ENCODE measurements around the gene RBFOX2.
"Not testable (repeated sequence)": the region's sequence is repeated elsewhere in the genome, so short reads cannot be mapped to it uniquely, and the experiment has no call there.

The RBFOX2 gene, protein sequence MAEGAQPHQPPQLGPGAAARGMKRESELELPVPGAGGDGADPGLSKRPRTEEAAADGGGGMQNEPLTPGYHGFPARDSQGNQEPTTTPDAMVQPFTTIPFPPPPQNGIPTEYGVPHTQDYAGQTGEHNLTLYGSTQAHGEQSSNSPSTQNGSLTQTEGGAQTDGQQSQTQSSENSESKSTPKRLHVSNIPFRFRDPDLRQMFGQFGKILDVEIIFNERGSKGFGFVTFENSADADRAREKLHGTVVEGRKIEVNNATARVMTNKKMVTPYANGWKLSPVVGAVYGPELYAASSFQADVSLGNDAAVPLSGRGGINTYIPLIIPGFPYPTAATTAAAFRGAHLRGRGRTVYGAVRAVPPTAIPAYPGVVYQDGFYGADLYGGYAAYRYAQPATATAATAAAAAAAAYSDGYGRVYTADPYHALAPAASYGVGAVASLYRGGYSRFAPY

DNA sequence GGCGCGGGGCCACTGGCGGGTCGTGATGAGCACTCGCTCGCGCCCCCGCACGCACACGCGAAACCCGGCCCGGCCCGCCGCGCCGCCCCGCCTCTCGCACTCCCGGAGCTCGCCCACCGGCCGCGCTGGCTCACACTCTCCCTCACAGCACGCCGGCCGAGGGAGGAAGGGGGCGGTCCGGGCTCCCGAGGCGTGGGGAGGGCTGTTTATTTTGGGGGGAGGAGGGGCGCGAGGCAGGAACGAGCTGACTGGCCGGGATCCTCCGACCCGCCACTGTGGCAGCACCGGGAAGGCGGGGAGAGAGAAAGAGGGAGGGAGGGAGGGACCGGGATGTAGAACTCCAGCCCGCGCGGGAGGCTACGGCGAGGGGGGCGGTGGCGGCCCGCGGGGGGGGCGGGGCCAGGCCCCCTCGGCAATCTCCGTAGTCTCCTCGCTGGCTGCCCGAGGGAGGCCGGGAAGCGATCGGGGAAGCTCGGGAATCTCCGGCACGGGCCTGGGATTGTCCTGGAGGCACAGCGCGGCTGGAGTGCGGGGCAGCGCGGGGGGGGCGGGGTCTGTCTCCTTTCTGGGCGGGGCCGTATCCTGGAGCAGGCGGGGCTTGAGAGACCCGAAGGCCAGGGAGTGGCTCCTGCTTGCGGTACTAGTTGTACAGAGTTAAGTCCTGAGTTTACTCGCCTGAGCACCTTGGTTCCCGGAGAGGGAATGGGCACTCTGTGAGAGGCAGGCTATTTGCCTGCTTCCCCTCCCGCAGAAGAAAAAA lies at the start of gene RBFOX2:
Gene RBFOX2, minus strand, starts transcription at position 179 of the 760 bp plus-strand sequence. CDS start 399 bp downstream, outside the sequence.
- peak; percentile 73 for DNase-seq

DNA sequence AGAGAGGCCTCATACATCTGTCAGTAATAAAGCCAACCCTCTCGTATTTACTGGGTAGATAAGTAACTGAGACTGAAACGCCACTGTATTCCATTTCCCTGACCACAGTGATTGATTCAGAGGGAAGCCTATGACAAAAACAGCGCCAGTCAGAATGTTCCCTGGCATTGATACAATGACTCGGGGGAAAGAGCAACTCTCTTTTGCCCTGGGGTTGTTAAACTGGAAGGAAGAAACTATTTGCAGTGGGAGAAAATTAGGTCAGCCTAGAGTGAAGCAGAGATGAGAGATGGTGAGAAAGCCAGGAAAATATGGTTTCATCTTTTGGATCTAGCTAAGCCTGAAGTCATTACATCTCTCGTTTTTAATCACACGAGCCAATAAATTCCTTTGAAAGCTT lies 48.6 kb upstream of the RBFOX2 start:
- DNase-seq = no peak

DNA sequence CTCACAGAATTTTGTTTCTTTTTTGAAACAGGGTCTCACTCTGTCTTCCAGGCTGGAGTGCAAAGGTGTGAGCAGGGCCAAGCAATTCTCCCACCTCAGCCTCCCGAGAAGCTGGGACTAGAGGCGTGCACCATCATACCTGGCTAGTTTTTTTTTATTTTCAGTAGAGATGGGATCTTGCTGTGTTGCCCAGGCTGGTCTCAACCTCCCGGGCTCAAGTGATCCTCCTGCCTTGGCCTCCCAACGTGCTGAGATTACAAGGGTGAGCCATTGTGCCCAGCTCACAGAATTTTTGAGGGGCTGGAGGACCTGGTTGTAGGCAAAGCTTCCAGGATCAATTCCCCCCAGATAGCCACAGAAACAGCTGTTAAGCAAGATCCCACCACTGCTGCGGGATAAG lies 47.1 kb upstream of the RBFOX2 start:
- no peak for DNase-seq

DNA sequence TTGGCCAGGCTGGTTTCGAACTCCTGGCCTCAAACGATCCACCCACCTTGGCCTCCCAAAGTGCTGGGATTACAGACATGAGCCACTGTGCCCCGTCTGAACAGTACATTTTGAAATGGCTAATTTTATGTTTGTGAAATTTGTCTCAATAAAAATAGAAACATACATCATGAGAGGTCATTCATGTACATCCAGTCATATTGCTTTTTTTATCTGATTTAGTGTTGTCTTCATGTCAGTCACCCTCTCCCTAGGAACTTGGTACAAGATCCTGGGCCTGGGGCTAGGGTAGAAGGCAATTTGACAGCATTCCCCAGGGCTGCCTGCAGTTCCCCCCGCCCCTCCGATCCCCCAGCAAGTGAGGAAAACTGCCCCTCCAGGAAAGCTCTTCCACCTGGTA lies 46.6 kb upstream of the RBFOX2 start:
- no peak for DNase-seq

DNA sequence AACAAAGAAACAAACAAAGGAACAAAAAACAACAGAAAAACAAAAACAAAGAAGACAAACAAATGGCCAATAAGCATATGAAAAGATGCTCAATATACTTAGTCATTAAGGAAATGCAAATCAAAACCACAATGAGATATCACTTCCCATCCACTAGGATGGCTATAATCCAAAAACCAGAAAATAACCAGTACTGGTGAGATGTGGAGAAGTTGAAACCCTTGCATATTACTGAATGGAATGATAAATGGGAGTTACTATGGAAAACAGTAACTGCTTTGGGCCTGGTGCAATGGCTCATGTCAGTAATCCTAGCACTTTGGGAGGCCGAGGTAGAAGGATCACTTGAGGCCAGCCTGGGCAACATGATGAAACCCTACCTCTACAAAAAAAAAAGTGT lies 44.9 kb upstream of the RBFOX2 start:
- no peak for DNase-seq

DNA sequence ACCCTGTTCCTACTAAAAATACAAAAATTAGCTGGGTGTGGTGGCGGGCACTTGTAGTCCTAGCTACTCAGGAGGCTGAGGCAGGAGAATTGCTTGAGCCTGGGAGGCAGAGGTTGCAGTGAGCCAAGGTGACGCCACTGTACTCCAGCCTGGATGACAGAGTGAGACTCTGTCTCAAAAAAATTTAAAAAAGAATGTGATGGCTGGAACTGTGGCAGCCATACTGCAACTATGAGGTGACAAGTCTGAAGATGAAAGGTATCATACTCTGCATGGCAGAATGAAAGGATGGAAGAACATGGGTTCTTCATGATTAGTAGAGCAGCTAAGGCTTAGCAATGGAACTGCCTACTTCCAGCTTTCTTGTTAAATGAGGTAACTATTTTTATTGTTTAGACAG lies 42.0 kb upstream of the RBFOX2 start:
- DNase-seq = not testable (repeated sequence)

DNA sequence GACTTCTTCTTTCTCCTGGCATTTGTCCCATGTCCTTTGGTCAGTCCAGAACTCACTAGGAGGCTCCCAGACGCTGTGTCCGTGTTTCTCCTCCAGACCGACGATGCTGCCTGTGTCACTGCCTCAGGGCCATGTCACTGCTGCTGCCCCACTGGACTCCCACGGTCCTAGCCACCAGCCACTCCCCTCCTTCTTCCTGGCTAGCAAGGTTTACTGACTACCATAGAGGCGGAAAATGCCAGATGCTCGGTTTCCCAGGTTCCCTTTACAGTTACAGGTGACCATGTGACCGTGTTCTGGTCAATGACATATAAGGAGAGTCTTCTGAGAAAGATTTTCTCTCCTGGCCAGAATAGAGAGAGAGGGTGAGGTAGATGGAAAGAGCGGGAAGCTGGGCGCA lies 40.7 kb upstream of the RBFOX2 start:
- no peak for DNase-seq

DNA sequence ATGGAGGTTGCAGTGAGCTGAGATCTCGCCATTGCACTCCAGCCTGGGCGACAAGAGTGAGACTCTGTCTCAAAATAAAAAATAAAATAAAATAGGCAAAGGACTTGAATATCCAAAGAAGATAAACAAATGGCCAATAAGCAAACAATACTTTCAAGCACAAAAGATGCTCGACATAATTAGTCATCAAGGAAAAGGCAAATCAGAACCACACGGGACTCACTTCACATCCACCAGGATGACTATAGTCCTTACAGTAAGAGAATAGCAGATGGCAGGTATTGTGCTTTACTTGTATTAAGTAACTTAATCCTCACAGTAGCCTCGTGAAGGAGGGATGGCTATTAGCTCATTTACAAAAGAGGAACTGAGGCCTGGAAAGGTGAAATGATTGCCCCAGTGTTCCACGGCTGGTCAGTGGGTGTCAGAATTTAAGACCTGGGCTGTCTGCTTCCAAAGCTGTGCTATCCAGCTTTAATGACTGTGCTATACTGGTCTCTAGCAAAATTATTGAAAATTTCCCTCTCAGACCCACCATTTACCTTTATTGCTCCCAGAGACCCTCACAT lies 40.2 kb upstream of the RBFOX2 start:
- peak; percentile 11 for DNase-seq

DNA sequence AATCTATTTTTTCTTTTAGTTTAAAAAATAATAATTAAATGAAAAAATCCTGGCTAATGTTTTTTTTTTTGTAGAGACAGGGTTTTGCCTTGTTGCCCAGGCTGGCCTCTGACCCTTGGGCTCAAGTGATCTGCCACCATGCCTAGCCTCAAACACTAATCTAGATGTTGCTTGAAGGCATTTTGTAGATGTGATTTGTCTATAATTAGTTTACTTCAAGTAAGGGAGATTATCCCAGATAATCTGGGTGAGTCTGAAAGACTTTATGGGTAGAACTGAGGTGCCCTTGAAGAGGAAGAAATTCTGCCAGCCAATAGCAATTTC lies 38.6 kb upstream of the RBFOX2 start:
- no peak for DNase-seq

DNA sequence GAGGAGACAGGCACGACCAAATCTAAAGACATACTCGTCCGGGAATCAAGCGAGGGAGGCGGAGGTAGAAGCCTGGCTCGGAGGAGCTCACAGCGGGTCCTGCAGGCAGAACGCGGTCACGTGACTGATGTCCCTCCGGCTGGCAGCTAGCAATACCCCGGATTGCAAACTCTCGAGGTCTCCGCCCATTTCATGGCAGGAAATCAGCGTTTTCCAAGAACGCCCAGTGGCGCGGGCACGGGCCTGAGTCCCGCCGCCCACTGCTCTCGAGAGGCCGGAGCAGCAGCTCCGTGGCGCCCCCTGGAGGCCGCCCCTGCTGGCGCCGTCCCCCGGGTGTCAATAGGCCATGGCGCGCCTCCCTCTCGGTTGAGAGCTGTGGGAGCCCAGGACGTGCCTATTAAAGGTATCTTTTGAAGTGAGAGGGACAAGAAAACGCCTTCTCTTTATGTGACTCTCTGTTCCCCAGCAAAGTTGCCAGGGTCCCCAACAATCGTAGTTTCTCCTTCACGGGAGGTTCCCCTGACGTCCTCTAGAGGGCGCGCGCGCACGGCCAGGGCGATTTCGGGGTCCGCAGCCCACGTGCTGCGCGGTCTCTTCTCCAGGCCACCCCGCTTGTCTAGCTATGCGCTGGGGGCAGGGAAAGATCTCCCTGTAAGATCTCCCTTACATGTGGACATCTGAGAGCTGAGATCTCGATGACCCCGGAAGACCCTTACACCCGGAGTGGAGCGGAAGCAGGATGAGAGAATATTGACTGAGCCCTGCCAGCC lies 37.3 kb upstream of the RBFOX2 start:
- DNase-seq = peak; percentile 70

DNA sequence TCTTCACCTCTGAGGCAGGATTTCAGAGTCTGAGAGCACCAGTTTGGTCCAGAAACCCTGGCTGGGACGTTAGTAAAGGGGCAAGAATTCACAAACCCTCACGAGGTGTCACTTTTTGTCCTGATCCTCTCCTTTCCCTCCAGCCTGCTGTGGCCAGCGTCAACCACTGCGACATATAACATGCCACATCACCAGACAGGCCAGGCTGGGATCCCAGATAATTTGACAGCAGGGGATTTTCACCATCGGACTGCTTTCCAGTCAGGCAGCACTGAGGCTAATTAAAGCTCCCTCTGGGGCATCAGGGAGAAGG lies 36.8 kb upstream of the RBFOX2 start:
- DNase-seq = no peak

DNA sequence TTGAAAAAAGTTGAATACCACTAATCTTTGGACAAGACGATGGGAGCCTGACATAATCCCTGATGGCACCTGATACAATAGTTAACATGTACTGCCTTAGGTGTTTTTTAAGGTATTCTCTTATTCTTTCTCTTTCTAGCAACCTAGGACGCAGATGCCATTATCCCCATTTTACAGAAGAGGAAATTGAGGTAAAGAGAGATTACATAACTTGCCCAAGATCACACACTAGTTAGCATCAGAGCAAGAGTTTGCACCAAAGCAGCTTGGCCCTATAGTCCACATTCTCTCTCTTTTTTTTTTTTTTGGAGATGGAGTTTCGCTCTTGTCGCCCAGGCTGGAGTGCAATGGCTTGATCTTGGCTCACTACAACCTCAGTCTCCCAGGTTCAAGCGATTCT lies 35.7 kb upstream of the RBFOX2 start:
- DNase-seq = no peak

DNA sequence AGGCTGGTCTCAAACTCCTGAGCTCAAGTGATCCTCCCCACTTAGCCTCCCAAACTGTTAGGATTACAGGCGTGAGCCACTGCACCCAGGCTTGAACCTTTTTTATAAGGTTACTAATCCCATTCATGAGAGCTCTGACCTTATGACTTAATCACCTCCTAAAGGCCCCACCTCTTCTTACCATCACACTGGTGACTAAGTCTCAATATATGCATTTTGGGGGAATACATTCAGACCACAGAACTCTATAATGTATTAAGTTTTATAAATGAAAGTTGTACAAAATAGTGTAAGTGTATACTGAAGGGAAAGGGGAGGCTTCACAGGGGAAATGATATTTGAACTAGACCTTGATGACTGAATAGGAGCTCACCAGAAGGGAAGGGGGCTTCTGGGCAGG lies 28.4 kb upstream of the RBFOX2 start:
- DNase-seq = no peak

DNA sequence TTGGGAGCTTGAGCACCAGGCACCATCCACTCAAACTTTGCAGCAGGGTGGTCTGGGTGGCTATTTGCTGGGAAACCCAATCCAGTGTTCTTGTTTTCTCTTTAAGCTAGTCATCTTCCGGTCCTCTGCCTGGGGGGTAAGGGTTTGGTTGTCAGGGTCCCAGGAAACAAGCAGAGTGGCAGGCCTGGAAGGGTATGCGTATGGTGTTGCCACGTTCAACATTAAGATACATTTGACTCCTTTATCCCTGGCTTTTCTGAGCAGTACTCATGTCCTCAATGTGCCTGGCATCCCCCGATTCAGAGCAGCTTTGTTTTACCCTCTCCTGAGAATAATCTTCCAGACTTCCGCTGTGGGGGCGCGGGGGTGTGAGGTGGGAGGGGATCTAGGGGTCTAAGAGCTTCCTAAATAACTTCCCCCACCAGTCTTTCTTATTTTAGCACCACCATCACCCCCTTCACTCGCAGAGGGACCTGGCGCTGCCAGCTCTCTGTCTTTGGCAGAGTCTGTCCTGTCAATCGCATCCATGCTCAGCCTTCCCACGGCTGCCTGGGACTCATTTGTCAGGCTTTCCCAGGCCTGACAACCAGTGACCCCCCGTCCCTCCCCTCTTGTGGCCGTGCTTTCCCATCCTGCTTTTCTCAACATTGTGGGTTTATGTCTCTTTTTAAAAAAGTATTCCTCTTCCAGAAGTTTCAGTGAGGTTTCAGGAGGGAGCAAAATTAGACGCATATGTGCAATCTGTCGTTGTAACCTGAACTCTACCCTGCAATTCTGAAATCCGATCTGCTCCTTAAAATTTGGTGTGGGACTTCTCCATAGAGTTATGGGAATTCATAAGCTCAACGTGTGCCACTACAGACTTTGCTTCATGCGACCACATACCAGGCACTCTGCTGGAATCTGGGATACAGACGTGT lies 27.0 kb upstream of the RBFOX2 start:
- DNase-seq = no peak

DNA sequence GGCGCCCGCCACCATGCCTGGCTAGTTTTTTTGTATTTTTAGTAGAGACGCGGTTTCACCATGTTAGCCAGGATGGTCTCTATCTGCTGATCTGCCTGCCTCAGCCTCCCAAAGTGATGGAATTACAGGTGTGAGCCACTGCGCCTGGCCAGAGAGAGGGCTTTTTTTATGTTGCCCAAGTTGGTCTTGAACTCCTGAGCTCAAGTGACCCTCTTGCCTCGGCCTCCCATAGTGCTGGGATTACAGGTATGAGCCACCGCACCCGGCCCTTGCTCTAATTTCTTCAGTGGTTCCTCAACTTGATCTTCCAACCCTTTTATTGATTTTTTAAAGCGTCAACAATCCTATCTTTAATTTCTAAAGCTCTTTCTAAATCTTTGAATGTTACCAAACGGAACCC lies 25.8 kb upstream of the RBFOX2 start:
- not testable (repeated sequence) for DNase-seq

DNA sequence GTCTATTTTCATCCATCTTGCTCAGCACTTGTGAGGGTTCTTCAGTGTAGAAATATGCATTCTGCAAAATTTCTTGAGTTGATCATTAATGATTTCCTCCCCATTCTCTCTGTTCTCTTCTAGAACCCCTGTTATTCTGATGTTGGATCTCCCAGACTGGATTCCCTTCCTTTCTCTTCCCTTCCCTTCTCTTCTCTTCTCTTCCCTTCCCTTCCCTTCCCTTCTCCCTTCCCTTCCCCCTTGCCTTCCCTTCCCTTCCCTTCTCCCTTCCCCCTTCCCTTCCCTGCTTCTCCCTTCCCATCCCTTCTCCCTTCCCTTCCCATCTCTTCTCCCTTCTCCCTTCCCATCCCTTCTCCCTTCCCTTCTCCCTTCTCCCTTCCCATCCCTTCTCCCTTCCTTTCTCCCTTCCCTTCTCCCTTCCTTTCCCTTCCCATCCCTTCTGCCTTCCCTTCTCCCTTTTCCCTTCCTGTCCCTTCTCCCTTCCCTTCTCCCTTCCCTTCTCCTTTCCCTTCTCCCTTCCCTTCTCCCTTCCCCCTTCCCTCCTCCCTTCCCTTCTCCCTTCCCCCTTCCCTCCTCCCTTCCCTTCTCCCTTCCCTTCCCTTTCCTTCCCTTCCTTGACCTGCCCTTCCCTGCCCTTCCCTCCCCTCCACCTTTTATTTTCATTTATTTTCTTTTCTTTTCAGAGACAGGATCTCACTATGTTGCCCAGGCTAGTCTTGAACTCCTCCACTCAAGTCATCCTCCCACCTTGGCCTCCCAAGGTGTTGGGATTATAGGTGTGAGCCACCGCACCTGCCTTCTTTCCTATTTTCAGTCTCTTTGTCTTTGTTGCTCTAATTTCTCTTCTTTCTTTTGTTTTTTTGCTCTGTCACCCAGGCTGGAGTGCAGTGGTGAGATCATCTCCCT lies 24.9 kb upstream of the RBFOX2 start:
- DNase-seq = no peak

DNA sequence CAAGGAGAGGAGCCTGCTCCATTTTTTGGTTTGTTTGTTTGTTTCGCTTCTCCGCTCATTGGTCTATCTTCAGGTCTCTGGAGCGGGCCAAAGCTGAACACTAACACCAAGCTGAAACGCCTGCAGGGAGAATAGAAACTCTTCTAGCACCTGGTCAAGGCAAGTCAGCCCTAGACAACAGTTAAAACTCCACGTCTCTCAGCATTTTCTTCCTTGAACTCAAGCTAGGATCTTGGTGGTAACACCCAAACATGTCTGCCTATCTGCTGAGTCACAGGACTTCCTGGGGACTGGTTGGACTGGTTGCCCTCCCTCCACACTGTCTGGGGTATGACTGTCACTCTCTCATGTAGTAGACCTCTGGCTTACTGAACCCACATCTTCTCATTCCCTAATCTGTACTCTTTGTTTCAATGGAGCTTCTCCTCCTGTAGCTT lies 23.9 kb upstream of the RBFOX2 start:
- DNase-seq = peak; percentile 39

DNA sequence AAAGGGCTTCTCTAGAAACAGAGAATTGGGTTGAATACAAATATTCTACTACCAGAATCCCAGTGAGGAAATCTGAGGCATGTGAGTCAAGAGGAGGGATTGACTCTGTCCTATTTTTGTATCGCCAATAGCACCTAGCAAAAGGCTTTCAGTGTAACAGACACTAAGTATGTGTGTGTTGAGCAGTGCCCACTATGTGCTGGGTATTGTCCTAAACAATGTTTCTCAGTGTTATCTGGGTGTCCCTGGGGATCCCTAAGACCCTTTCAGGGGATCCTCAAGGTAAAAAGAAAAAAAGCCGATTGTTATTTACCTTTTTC lies 21.0 kb upstream of the RBFOX2 start:
- no peak for DNase-seq

DNA sequence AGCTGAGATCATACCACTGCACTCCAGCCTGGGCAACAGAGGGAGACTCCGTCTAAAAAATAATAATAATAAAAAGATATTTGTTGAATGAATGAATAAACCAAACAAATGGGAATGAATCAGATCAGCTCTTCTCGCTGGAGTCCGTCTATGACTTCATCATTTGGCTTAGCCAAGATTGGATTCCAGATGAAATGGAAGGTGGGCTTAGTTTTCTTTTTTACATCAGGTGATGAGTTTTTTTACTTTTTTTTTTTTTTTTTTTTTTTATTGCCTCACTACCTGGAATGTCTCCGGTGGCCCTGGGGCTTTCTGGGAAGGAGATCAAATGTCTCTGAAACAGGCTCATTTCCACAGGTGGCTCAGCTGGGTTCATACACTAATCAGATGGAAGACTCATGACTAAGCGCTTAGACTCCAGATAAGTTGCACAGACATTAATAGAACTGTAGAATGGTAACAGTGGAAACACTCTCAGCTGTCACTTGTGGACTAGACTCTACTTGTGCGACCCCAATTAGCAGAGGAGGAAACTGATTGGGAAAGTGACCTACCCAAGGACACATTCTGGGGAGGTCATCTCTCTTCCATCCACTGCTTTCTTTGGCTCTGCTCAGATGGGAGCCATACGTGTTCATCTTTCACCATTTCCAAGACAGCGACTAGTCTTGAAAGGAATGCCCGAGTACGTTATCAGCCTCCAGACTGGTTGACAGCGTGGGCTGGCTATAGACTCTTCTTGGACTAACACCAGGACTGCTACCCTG lies 20.5 kb upstream of the RBFOX2 start:
- no peak for DNase-seq

DNA sequence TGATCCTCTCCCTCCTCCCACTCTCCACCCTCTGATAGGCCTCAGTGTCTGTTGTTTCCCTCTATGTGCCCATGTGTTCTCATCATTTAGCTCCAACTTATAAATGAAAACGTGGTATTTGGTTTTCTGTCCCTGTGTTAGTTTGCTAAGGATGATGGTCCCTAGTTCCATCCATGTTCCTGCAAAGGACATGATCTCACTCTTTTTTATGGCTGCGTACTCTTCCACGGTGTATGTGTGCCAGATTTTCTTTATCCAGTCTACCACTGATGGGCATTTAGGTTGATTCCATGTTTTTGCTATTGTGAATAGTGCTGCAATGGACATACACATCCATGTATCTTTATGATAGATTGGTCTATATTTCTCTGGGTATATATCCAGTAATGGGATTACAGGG lies 15.9 kb upstream of the RBFOX2 start:
- DNase-seq = not testable (repeated sequence)

DNA sequence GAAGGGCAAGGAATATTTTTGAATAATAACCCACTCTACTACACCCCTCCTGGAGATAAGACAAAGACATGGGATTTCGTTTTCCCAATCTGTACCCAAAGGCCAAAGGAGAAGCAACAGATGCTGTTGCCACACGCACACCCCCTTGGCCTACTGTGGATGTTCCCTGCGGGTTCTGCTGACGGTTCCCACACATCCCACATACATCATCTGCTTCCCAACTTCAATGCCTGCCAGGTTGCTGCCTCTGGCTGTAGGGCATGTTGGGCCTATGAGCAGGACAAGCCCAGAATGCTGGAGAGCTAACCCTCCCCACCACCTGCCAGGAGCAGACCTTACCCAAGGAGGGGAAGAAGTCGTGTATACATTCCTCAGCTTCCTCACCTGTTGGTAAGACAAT lies 13.6 kb upstream of the RBFOX2 start:
- DNase-seq = no peak
